Muscle of back (tissue), 13 donors: ENCODE data around the gene BRIX1. TPM values are rescaled to one million over a fixed set of nuclear protein-coding genes. Genes with fewer than 3 reads are reported as not detected.

Source experiments
- DNase-seq, 3 donors: peaks; one replicate each; pipeline versions ENCODE4 v3.0.0 to v3.0.0-alpha.2; 2013
- long read RNA-seq, 9 donors: transcript quantifications; one replicate each; lab custom pipeline, GENCODE V29; 2026
- polyA plus RNA-seq, 10 donors: library from polyadenylated mRNA; unstranded; fragments of 120-200 nt; gene quantifications; one replicate each; pipeline ENCODE4 v1.2.1, GENCODE V29; 2013; ENCODE audit not compliant: insufficient read length in 10 of 10

Gene BRIX1
- 10 to 100 TPM; 30.3 to 39.2 (median 35.1) TPM for polyA plus RNA-seq
- long read RNA-seq, donor 1, transcript BRIX1-201 (10 exons, 1,926 nt) = major isoform, 9 of 9 reads
- long read RNA-seq, donor 1, partial matches to known transcripts = 0 of 9 reads
- long read RNA-seq, donor 1, other reads (novel, unspliced or antisense) = 0 of 9 reads
- long read RNA-seq, donor 2, transcript BRIX1-201 (10 exons, 1,926 nt) = major isoform, 11 of 11 reads
- long read RNA-seq, donor 2, partial matches to known transcripts = 0 of 11 reads
- long read RNA-seq, donor 2, other reads (novel, unspliced or antisense) = 0 of 11 reads
- long read RNA-seq, donor 3 = 0 reads
- long read RNA-seq, donor 4, transcript BRIX1-201 (10 exons, 1,926 nt) = major isoform, 14 of 14 reads
- long read RNA-seq, donor 4, partial matches to known transcripts = 0 of 14 reads
- long read RNA-seq, donor 4, other reads (novel, unspliced or antisense) = 0 of 14 reads
- long read RNA-seq, donor 5, transcript BRIX1-201 (10 exons, 1,926 nt) = major isoform, 17 of 19 reads
- long read RNA-seq, donor 5, partial matches to known transcripts = 0 of 19 reads
- long read RNA-seq, donor 5, other reads (novel, unspliced or antisense) = 0 of 19 reads
- long read RNA-seq, donor 6, transcript BRIX1-201 (10 exons, 1,926 nt) = major isoform, 18 of 24 reads
- long read RNA-seq, donor 6, partial matches to known transcripts = 6 of 24 reads
- long read RNA-seq, donor 6, other reads (novel, unspliced or antisense) = 0 of 24 reads
- long read RNA-seq, donor 7, transcript BRIX1-201 (10 exons, 1,926 nt) = major isoform, 8 of 15 reads
- long read RNA-seq, donor 7, partial matches to known transcripts = 7 of 15 reads
- long read RNA-seq, donor 7, other reads (novel, unspliced or antisense) = 0 of 15 reads
- long read RNA-seq, donor 8, transcript BRIX1-201 (10 exons, 1,926 nt) = major isoform, 10 of 10 reads
- long read RNA-seq, donor 8, partial matches to known transcripts = 0 of 10 reads
- long read RNA-seq, donor 8, other reads (novel, unspliced or antisense) = 0 of 10 reads
- long read RNA-seq, donor 9, partial matches to known transcripts = 0 of 1 reads
- long read RNA-seq, donor 9, other reads (novel, unspliced or antisense) = 0 of 1 reads

DNA sequence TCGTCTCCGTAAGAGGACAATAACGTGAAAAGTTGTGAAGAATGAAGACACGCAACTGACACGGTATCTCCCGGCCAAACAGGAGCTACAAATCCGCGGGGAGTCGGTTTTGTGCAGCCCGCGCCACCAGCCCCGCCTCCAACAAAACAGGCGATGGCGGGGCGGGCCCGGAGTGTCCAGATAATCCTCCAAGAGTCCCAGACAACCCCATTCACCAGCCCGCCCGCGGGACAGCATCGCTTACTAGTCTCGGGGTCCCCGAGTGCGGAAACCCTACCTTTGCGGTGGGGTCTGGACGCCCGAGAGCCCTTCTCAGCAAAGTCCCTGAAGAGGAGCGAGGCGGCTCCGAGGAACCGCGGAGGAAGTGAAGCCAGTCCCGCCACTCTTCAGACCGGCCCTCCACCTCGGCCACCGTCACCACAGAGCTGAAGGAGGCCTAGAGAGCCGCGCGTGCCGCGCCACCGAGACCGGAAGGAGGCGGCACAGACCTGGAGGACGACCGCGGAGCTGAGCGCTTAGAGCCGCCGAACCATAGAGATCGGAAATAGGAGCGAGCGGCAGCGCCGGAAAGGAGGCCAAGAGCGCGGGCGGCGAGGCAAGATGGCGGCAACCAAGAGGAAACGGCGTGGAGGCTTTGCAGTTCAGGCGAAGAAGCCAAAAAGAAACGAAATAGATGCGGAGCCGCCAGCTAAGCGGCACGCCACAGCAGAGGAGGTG lies at the start of gene BRIX1, which contains the start of gene RAD1:
BRIX1 (plus strand) TSS at position 573 of the 717 bp plus-strand sequence; CDS start at position 601, 28 bp downstream.
RAD1 (minus strand) TSS at position 366 of the 717 bp plus-strand sequence. CDS start 612 bp downstream, outside the sequence.
- peak; percentile 98 to 99 (median 99) for DNase-seq

DNA sequence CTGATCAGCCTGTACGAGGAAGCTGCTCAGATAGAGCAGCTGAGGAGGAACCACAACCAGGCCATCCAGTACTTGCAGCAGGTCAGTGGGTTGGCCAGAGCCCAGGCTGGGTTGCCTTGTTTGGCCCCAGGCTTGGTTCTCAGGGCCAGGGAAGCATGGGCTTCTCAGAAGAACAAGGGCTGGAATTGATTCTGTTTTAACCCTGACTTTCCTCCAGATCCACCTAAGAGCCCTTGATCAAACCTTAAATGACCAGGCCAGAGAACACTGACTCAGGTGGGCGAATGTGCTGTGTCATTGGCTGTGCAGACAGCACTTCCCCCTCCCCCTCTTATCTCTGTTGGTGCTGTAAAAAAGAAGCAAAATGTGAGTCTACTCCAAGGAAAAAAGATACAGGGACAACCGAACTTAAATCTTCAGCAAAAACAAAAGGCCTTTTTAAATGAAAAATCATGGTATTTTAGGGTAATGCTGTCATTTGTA lies 48.5 kb upstream of the BRIX1 start:
- peak in 1 of 3 donors; percentile 12 for DNase-seq

- no peak for DNase-seq
Observed at GRCh38 chr5:34867660-34868059, 47.9 kb upstream of the BRIX1 start.

GRCh38 chr5:34868791-34869190 lies 46.7 kb upstream of the BRIX1 start:
- DNase-seq = no peak

DNA sequence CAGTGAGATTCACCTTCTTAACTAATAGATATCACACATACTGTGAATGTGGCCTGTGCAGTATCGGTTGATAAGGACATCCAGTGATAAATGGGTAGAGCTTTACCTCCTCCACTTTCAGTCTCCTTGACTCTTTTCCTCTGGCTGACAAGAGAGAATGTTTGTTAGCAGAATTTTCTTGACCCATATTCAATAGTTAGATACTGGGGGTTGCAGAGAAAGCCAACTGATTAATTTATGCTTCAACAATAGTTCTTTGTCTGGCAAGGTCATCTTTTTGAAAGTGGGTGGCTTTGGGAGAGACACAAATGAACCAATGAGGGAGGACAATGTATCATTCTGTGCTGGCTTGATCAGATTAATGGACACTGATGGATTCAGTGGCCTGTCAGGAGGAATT lies 46.3 kb upstream of the BRIX1 start:
- no peak for DNase-seq

GRCh38 chr5:34870382-34870781 lies 45.1 kb upstream of the BRIX1 start:
- DNase-seq = no peak

- no peak for DNase-seq
Observed at GRCh38 chr5:34876275-34876674, 39.2 kb upstream of the BRIX1 start.

DNA sequence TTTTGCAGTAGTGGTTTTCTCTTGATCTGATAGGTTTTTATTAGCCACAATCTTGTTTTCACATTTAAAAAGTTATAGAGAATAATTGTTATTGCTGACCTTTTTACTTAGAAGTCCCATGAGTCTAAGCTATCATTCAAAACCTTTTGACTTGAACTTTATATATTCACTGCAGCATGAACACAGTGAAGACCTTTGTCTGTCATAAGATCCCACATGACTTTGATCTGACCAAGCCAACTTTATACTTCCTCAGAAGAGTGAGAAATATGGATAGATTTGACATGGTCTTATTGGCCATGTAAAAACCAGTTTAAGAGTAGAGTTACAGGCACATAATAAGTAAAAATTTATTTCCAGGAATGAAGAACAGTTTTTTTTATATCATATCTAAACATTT lies 34.3 kb upstream of the BRIX1 start:
- DNase-seq = no peak

DNA sequence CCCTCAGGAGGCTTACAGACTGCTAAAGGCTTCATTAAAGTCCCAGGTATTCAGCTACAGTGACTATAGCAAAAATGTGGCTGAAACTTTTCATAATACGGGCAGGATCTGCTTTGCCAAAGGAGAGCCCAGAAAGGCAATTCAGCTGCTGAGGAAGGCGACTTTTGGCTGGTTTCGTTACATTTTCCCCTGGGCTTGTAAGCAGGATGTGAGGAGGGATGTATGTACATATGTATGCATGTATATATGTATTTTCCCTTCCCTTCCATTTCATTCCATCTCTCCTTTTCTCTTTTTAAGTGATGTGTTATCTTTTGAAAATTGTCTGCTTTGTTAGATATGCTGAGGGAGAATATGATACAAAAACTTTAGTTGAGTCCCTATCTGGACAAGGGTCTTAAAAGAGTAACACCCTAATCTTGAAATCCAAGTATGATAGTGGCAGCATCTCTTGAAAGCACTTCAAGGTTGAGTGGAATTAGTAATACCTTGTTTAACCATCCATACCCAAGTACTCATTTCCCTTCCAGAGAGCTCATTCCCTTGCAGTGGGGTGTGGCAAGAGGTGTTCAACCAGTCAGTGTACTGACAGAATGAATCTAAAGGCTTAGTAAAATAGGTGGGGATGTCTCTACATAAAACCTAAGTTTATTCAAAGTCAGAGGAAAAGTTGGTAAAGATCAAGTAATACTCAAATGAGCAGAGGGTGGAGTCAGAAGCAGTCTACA lies 29.0 kb upstream of the BRIX1 start:
- DNase-seq = no peak

- DNase-seq = no peak
Observed at GRCh38 chr5:34889394-34889793, 26.1 kb upstream of the BRIX1 start.

- DNase-seq = peak; percentile 89 to 95 (median 92)
Observed at GRCh38 chr5:34891981-34892380, 23.5 kb upstream of the BRIX1 start.

- no peak for DNase-seq
Observed at GRCh38 chr5:34892414-34892813, 23.1 kb upstream of the BRIX1 start.

DNA sequence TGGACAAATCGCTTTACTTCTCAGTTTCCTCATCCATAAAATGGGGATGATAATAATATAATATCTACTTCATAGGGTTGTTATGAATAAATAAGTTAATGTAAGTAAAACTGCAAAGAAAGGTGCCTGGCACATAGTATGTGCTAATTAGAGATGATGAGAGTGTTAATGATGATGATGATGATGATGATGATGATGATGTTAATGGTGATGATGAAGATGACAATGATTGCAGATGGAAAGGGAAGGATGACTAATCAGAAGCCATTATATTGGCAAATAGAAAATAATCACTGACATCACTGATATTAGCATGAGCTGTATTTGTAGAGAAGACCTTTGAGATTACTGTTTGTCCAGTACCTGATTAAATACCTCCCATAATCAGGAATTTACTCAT lies 20.8 kb upstream of the BRIX1 start:
- DNase-seq = no peak

DNA sequence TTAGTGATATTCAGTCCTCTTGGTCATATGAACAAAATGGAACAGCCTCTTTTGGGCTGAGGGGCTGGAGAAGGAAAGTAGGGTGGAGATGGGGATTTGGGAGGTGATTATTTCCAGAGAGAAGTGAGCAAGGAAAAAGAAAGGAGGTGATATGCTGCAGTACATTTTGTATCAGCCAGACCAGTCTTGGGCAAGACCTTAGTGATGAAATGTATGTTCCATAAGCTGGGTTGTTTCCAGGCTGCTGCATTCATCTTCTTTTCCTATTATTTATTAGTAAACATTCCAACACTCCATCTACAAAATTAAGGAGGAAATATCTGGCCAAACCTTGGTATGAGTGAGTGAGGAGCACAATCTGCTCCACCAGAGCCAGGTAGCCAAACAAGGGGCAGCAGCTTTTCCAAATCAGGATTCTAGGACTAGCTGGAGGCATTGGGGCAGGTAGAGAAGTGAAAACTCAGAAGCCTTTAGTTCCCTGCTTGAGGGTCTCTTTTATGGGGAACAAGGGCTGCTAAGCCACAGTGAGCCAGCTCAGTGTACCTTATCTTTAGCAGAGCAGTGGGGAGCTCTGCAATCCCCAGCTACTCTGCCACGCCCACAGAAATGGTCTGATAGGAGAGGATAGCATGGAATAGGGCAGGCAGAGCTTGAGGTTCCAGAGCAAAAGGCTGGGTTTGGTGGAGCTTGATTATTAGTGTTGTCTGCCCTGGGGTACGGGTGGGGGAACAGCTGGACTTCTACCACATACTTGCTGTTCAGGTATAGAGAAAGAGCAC lies 19.7 kb upstream of the BRIX1 start:
- DNase-seq = no peak

DNA sequence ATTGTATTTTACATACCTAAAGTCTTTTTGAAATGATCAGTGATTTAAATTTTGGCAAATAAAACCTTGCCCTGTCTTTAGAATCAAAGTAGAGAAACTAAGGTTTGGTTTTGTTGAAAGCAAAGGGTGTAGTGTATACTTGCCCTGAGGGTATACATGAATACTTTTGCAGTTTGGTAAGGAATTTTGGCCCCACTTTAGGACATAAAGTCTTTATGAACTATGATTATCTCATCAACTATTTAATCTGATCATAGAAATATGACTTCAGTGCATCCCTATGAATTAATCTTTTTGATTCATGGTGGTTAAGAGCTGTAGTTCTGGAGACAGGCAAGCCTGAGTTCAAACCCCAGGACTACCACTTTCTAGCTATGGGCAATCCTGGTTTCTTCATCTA lies 17.9 kb upstream of the BRIX1 start:
- DNase-seq = peak in 1 of 3 donors; percentile 19

- DNase-seq = peak; percentile 67 to 86 (median 82)
Observed at GRCh38 chr5:34898258-34898895, 17.1 kb upstream of the BRIX1 start.

DNA sequence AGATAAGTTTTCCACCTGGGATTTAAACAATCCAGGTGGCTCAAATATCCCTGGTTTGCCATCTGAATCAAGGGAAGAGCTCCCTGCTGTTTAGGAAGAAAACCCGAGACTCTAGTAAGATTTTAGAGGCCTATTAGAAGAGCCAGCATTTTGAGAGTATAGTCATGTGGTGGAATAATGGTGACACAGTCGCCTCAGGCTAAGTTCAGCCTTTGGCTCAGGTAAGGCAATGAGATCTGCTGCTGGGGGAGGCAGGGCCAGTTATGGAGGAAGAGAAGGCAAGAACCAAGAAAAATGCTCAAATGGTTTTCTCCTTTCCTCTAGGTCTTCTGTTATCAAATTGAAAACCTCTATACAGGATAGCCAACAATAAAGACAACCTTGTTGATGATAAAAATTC lies 16.4 kb upstream of the BRIX1 start:
- no peak for DNase-seq

GRCh38 chr5:34900652-34901051 lies 14.9 kb upstream of the BRIX1 start:
- no peak for DNase-seq

DNA sequence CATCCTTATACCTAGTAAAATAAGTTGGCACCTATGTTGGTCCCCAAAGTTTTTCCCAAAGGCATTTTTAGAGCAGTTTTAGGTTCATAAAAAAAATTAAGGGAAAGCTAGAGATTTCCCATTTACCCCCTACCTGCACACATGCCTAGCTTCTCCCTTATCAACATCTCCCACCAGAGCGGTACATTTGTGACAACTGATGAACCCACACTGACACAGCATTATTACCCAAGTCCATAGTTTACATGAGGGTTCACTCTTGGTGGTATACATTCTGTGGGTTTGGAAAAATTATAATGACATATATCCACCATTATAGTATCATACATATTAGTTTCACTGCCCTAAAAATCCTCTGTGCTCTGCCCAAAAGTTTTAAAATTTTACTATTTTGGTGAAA lies 12.3 kb upstream of the BRIX1 start:
- DNase-seq = no peak
